Cardiac muscle cell (in vitro differentiated cells and primary cell): ENCODE measurements around the gene CDH7. TPM values are rescaled to one million over a fixed set of nuclear protein-coding genes. Genes with fewer than 3 reads are reported as not detected.

Experiments
- DNase-seq, 2 donors: peaks; one replicate each; pipeline versions ENCODE4 v3.0.0 to v3.0.0-alpha.2; 2010 to 2017; ENCODE audit warnings: low read depth in 1 of 2, low spot score in 1 of 2
- H3K27ac ChIP-seq: fragments of 200-600 bp; sonication (generic); 2 replicates; pipeline ENCODE4 v1.5.1; 2016
- H3K27me3 ChIP-seq: fragments of 200-600 bp; sonication (generic); 2 replicates; pipeline ENCODE4 v1.6.0; 2016; ENCODE audit warnings: control low read depth
- H3K36me3 ChIP-seq: fragments of 200-600 bp; sonication (generic); 2 replicates; pipeline ENCODE4 v1.5.1; 2016; ENCODE audit warnings: control low read depth
- H3K4me1 ChIP-seq: fragments of 200-600 bp; sonication (generic); 2 replicates; pipeline ENCODE4 v1.8.1; 2017; ENCODE audit warnings: low read depth, mild to moderate bottlenecking, mixed run types
- H3K4me3 ChIP-seq: fragments of 200-600 bp; sonication (generic); 2 replicates; pipeline ENCODE4 v1.5.1; 2016; ENCODE audit warnings: mild to moderate bottlenecking
- H3K9me3 ChIP-seq: fragments of 200-600 bp; sonication (generic); 2 replicates; pipeline ENCODE4 v1.5.1; 2017; ENCODE audit warnings: low read depth, mild to moderate bottlenecking, control low read depth
- CTCF ChIP-seq: IDR thresholded peaks from 2 replicates; pipeline ENCODE4 v1.5.1; 2012; ENCODE audit warnings: low read depth, mild to moderate bottlenecking, low read length
- polyA plus RNA-seq: library from polyadenylated mRNA; unstranded; fragments of >200 nt; fragmentation: Nextera tagmentation; extraction: Ambion mirVana; gene quantifications from 2 replicates; pipeline ENCODE4 v1.2.1, GENCODE V29; 2016
- total RNA-seq: library from RNA; depleted of rRNA; stranded (reverse); fragments of >200 nt; gene quantifications from 2 replicates; pipeline ENCODE4 v1.2.3, GENCODE V29; 2016

The CDH7 gene
- total and polyA plus RNA-seq, 2 experiments from 2014 or later: 0.01 to 0.74 TPM

- Histone ChIP-seq H3K36me3 (no peaks in the 10 kb centered on the region), H3K9me3 (no peaks in the 10 kb centered on the region), H3K4me3 (no peak overlapping the region), H3K4me1 (no peaks in the 10 kb centered on the region), H3K27me3 (peaks cover 6% of the 10 kb centered on the region), H3K27ac (no peak overlapping the region)
- DNase-seq: no peak
- no peak for TF ChIP-seq CTCF
Measured at GRCh38 chr18:65906621-65907034, 155.8 kb downstream of the CDH7 start.

- H3K4me3 ChIP-seq: no peak overlapping the region
- DNase-seq: no peak
- H3K27me3 ChIP-seq: peaks cover 6% of the 10 kb centered on the region
- no peaks in the 10 kb centered on the region for H3K4me1 ChIP-seq
- no peak overlapping the region for H3K27ac ChIP-seq
- no peaks in the 10 kb centered on the region for H3K36me3 ChIP-seq
- no peaks in the 10 kb centered on the region for H3K9me3 ChIP-seq
- no peak for TF ChIP-seq CTCF
Measured at GRCh38 chr18:65907281-65907680, 156.5 kb downstream of the CDH7 start.

- no peak overlapping the region for H3K4me3 ChIP-seq
- H3K36me3 ChIP-seq: no peaks in the 10 kb centered on the region
- no peak overlapping the region for H3K27ac ChIP-seq
- no peaks in the 10 kb centered on the region for H3K9me3 ChIP-seq
- DNase-seq: no peak
- no peaks in the 10 kb centered on the region for H3K27me3 ChIP-seq
- H3K4me1 ChIP-seq: no peaks in the 10 kb centered on the region
- no peak for TF ChIP-seq CTCF
Measured at GRCh38 chr18:65919018-65919417, 168.2 kb downstream of the CDH7 start.

GRCh38 chr18:65919663-65920062 is 168.9 kb downstream of the CDH7 start:
- Histone ChIP-seq H3K27ac (no peak overlapping the region), H3K4me3 (no peak overlapping the region), H3K9me3 (no peaks in the 10 kb centered on the region), H3K27me3 (no peaks in the 10 kb centered on the region), H3K4me1 (no peaks in the 10 kb centered on the region), H3K36me3 (no peaks in the 10 kb centered on the region)
- TF ChIP-seq CTCF: no peak
- DNase-seq: no peak

GRCh38 chr18:65922103-65922502 is 171.3 kb downstream of the CDH7 start:
- no peaks in the 10 kb centered on the region for H3K27me3 ChIP-seq
- no peaks in the 10 kb centered on the region for H3K9me3 ChIP-seq
- H3K27ac ChIP-seq: no peak overlapping the region
- no peak for DNase-seq
- H3K4me1 ChIP-seq: no peaks in the 10 kb centered on the region
- no peak for TF ChIP-seq CTCF
- no peak overlapping the region for H3K4me3 ChIP-seq
- H3K36me3 ChIP-seq: no peaks in the 10 kb centered on the region

GRCh38 chr18:65924904-65925303 is 174.1 kb downstream of the CDH7 start:
- H3K27ac ChIP-seq: no peak overlapping the region
- no peaks in the 10 kb centered on the region for H3K9me3 ChIP-seq
- no peak for DNase-seq
- H3K4me3 ChIP-seq: no peak overlapping the region
- no peaks in the 10 kb centered on the region for H3K36me3 ChIP-seq
- TF ChIP-seq CTCF: no peak
- no peaks in the 10 kb centered on the region for H3K27me3 ChIP-seq
- H3K4me1 ChIP-seq: no peaks in the 10 kb centered on the region
